ENCODE measurements around the gene LRMDA. TPM values are rescaled to one million over a fixed set of nuclear protein-coding genes. Genes with fewer than 3 reads are reported as not detected.

The LRMDA gene
- total RNA-seq, 4 donors from 2014 or later, result 7.3 to 20.1 (median 8.4) TPM

GRCh38 chr10:75499556-75500160 is 68.2 kb downstream of the LRMDA start:
- no peak for ATAC-seq
- Histone ChIP-seq H3K4me3 (no peak overlapping the region), H3K36me3 (no peaks in the 10 kb centered on the region), H3K9me3 (no peaks in the 10 kb centered on the region), H3K4me1 (peaks cover 0 to 19% (median 7%) of the 10 kb centered on the region in 3 donors), H3K27ac (no peak overlapping the region), H3K27me3 (no peaks in the 10 kb centered on the region)
- 57 to 69% methylated on average over 2 to 4 of the region's 4 CpGs for WGBS, 2 donors (ENCODE audit: low coverage in 1 of 2)
- TF ChIP-seq POLR2A (IDR thresholded peaks at IDR 0.05) (no peak), CTCF (IDR thresholded peaks at IDR 0.05) (no peak), EP300 (IDR thresholded peaks at IDR 0.05) (no peak), POLR2AphosphoS5 (IDR thresholded peaks at IDR 0.05) (no peak)

GRCh38 chr10:75502389-75502788 is 71.0 kb downstream of the LRMDA start:
- peaks cover 0 to 28% (median 11%) of the 10 kb centered on the region in 3 donors for H3K4me1 ChIP-seq
- no peaks in the 10 kb centered on the region for H3K36me3 ChIP-seq
- no peak overlapping the region for H3K4me3 ChIP-seq
- H3K27me3 ChIP-seq, result no peaks in the 10 kb centered on the region
- 80 to 86% methylated on average over 1 to 3 of the region's 3 CpGs for WGBS, 2 donors (ENCODE audit: low coverage in 1 of 2)
- TF ChIP-seq POLR2AphosphoS5 (IDR thresholded peaks at IDR 0.05) (no peak), POLR2A (IDR thresholded peaks at IDR 0.05) (no peak), CTCF (IDR thresholded peaks at IDR 0.05) (no peak), EP300 (IDR thresholded peaks at IDR 0.05) (no peak)
- ATAC-seq, result no peak
- no peak overlapping the region for H3K27ac ChIP-seq
- no peaks in the 10 kb centered on the region for H3K9me3 ChIP-seq

- Histone ChIP-seq H3K36me3 (no peaks in the 10 kb centered on the region), H3K27me3 (no peaks in the 10 kb centered on the region), H3K9me3 (no peaks in the 10 kb centered on the region), H3K4me3 (no peak overlapping the region), H3K4me1 (peaks cover 0 to 33% (median 15%) of the 10 kb centered on the region in 3 donors), H3K27ac (no peak overlapping the region)
- no peak for ATAC-seq
- TF ChIP-seq EP300 (IDR thresholded peaks at IDR 0.05), result no peak
Measured at GRCh38 chr10:75502838-75503237, 71.4 kb downstream of the LRMDA start.

GRCh38 chr10:75505293-75505692 is 73.9 kb downstream of the LRMDA start:
- WGBS, 2 donors (ENCODE audit: low coverage in 1 of 2), result 100% methylated on average over 1 of the region's 1 CpG; no CpG with 5 or more reads in 1 of the 2 donors
- no peak for ATAC-seq
- no peak overlapping the region for H3K27ac ChIP-seq

GRCh38 chr10:75505840-75506506 is 74.5 kb downstream of the LRMDA start:
- no peak overlapping the region for H3K4me3 ChIP-seq
- WGBS, 2 donors (ENCODE audit: low coverage in 1 of 2), result 86 to 88% methylated on average over 2 to 3 of the region's 3 CpGs
- TF ChIP-seq POLR2AphosphoS5 (IDR thresholded peaks at IDR 0.05) (no peak), EP300 (IDR thresholded peaks at IDR 0.05) (no peak), CTCF (IDR thresholded peaks at IDR 0.05) (no peak), POLR2A (IDR thresholded peaks at IDR 0.05) (no peak)

More at GRCh38 chr10:75505293-75505692, 73.9 kb downstream of the LRMDA start:
- no peak for TF ChIP-seq POLR2AphosphoS5 (IDR thresholded peaks at IDR 0.05)
- no peak for TF ChIP-seq POLR2A (IDR thresholded peaks at IDR 0.05)
- no peak for TF ChIP-seq EP300 (IDR thresholded peaks at IDR 0.05)
- TF ChIP-seq CTCF (IDR thresholded peaks at IDR 0.05), result no peak
- Histone ChIP-seq H3K27me3 (no peaks in the 10 kb centered on the region), H3K9me3 (no peaks in the 10 kb centered on the region), H3K4me3 (no peak overlapping the region), H3K4me1 (peaks cover 0 to 38% (median 12%) of the 10 kb centered on the region in 3 donors), H3K36me3 (no peaks in the 10 kb centered on the region)

More at GRCh38 chr10:75505840-75506506, 74.5 kb downstream of the LRMDA start:
- Histone ChIP-seq H3K4me1 (peaks cover 0 to 38% (median 12%) of the 10 kb centered on the region in 3 donors), H3K9me3 (no peaks in the 10 kb centered on the region), H3K36me3 (no peaks in the 10 kb centered on the region), H3K27me3 (no peaks in the 10 kb centered on the region), H3K27ac (no peak overlapping the region)
- no peak for ATAC-seq
